Prostate gland (tissue), 2 donors: ENCODE results near the gene NEDD4.

Experiments used
- POLR2A ChIP-seq: fragments of 450-650 bp; IDR thresholded peaks from one replicate; pipeline ENCODE4 v1.6.1; 2016; ENCODE audit warnings: antibody characterized with exemption, mild to moderate bottlenecking
- POLR2AphosphoS5 ChIP-seq: sonication (generic); formaldehyde crosslinking; IDR thresholded peaks from one replicate; pipeline ENCODE4 v1.6.1; 2017; ENCODE audit warnings: antibody characterized with exemption
- TF ChIP-seq, protein P1 (sequence below), 4 experiments: fragments of 200-600 bp in 2 of 4; fragments of 450-650 bp in 2 of 4; sonication (generic) in 2 of 4; IDR thresholded peaks; 1 replicate in 3 of 4; 2 replicates in 1 of 4; pipeline ENCODE4 v1.5.1; 2016 to 2019; ENCODE audit warnings: antibody characterized with exemption in 4 of 4, mild to moderate bottlenecking in 2 of 4, moderate library complexity in 2 of 4

- TF ChIP-seq, protein P1, sequence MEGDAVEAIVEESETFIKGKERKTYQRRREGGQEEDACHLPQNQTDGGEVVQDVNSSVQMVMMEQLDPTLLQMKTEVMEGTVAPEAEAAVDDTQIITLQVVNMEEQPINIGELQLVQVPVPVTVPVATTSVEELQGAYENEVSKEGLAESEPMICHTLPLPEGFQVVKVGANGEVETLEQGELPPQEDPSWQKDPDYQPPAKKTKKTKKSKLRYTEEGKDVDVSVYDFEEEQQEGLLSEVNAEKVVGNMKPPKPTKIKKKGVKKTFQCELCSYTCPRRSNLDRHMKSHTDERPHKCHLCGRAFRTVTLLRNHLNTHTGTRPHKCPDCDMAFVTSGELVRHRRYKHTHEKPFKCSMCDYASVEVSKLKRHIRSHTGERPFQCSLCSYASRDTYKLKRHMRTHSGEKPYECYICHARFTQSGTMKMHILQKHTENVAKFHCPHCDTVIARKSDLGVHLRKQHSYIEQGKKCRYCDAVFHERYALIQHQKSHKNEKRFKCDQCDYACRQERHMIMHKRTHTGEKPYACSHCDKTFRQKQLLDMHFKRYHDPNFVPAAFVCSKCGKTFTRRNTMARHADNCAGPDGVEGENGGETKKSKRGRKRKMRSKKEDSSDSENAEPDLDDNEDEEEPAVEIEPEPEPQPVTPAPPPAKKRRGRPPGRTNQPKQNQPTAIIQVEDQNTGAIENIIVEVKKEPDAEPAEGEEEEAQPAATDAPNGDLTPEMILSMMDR (IDR thresholded peaks at IDR 0.05): no peak
- TF ChIP-seq POLR2A (no peak), POLR2AphosphoS5 (no peak)
Observed at GRCh38 chr15:56038015-56038414, 44.6 kb upstream of the NEDD4 start.
